ENCODE data around the gene ACOXL. TPM values are rescaled to one million over a fixed set of nuclear protein-coding genes. Genes with fewer than 3 reads are reported as not detected.

Gene ACOXL
- total and polyA plus RNA-seq, 5 donors from 2014 or later, result 0.17 TPM; not detected in 4

- no peak overlapping the region for H3K27ac ChIP-seq (ENCODE audit: insufficient read depth, low read length, poor library complexity, severe bottlenecking)
- no peaks in the 10 kb centered on the region for H3K36me3 ChIP-seq (ENCODE audit: control insufficient read depth, insufficient read depth, low read length)
- no peaks in the 10 kb centered on the region for H3K4me1 ChIP-seq (ENCODE audit: control insufficient read depth, insufficient read depth, low read length, poor library complexity, severe bottlenecking)
- ATAC-seq (ENCODE audit: low read depth in 2 of 2), result no peak
- Mint-ChIP-seq H3K27me3 (peaks cover 28% of the 10 kb centered on the region), H3K36me3 (peaks cover 4% of the 10 kb centered on the region), H3K27ac (no peak overlapping the region), H3K4me3 (no peak overlapping the region), H3K4me1 (peaks cover 0 to 8% (median 2%) of the 10 kb centered on the region in 4 donors), H3K9me3 (peaks cover 0 to 20% (median 5%) of the 10 kb centered on the region in 7 donors)
- H3K27me3 ChIP-seq (ENCODE audit: control insufficient read depth, insufficient read depth, low read length), result peaks cover 7% of the 10 kb centered on the region
- H3K4me3 ChIP-seq (ENCODE audit: low read depth, low read length), result no peak overlapping the region
- no peak for DNase-seq
- peaks cover 9 to 11% of the 10 kb centered on the region in 2 experiments for H3K9me3 ChIP-seq (ENCODE audit: control insufficient read depth in 2 of 2, low read length in 2 of 2)
Measured at GRCh38 chr2:110823165-110823564, 90.8 kb downstream of the ACOXL start.

GRCh38 chr2:110827511-110827910 lies 95.1 kb downstream of the ACOXL start:
- peaks cover 9 to 11% of the 10 kb centered on the region in 2 experiments for H3K9me3 ChIP-seq (ENCODE audit: control insufficient read depth in 2 of 2, low read length in 2 of 2)
- H3K36me3 ChIP-seq (ENCODE audit: control insufficient read depth, insufficient read depth, low read length), result no peaks in the 10 kb centered on the region
- ATAC-seq (ENCODE audit: low read depth in 2 of 2) (no peak), DNase-seq (no peak)
- no peak overlapping the region for H3K4me3 ChIP-seq (ENCODE audit: low read depth, low read length)
- H3K4me1 ChIP-seq (ENCODE audit: control insufficient read depth, insufficient read depth, low read length, poor library complexity, severe bottlenecking), result no peaks in the 10 kb centered on the region
- peaks cover 4% of the 10 kb centered on the region for H3K36me3 Mint-ChIP-seq
- H3K4me3 Mint-ChIP-seq, result no peak overlapping the region
- peaks cover 0 to 5% (median 1%) of the 10 kb centered on the region in 4 donors for H3K4me1 Mint-ChIP-seq
- peak overlapping the region in 1 of 3 donors; percentile 5 for H3K27ac Mint-ChIP-seq
- peaks cover 17% of the 10 kb centered on the region for H3K27me3 Mint-ChIP-seq
- no peak overlapping the region for H3K27ac ChIP-seq (ENCODE audit: insufficient read depth, low read length, poor library complexity, severe bottlenecking)
- H3K9me3 Mint-ChIP-seq, result peaks cover 0 to 20% (median 5%) of the 10 kb centered on the region in 7 donors
- peaks cover 7% of the 10 kb centered on the region for H3K27me3 ChIP-seq (ENCODE audit: control insufficient read depth, insufficient read depth, low read length)

GRCh38 chr2:110828330-110828729 lies 96.0 kb downstream of the ACOXL start:
- H3K4me3 ChIP-seq (ENCODE audit: low read depth, low read length), result no peak overlapping the region
- Mint-ChIP-seq H3K27me3 (peaks cover 22% of the 10 kb centered on the region), H3K4me1 (peaks cover 0 to 5% (median 1%) of the 10 kb centered on the region in 4 donors), H3K27ac (no peak overlapping the region), H3K36me3 (peaks cover 4% of the 10 kb centered on the region), H3K4me3 (no peak overlapping the region), H3K9me3 (peaks cover 0 to 20% (median 5%) of the 10 kb centered on the region in 7 donors)
- ATAC-seq (ENCODE audit: low read depth in 2 of 2) (no peak), DNase-seq (no peak)
- peaks cover 7% of the 10 kb centered on the region for H3K27me3 ChIP-seq (ENCODE audit: control insufficient read depth, insufficient read depth, low read length)
- no peaks in the 10 kb centered on the region for H3K4me1 ChIP-seq (ENCODE audit: control insufficient read depth, insufficient read depth, low read length, poor library complexity, severe bottlenecking)
- H3K36me3 ChIP-seq (ENCODE audit: control insufficient read depth, insufficient read depth, low read length), result no peaks in the 10 kb centered on the region
- no peak overlapping the region for H3K27ac ChIP-seq (ENCODE audit: insufficient read depth, low read length, poor library complexity, severe bottlenecking)
- peaks cover 9 to 11% of the 10 kb centered on the region in 2 experiments for H3K9me3 ChIP-seq (ENCODE audit: control insufficient read depth in 2 of 2, low read length in 2 of 2)

- DNase-seq (no peak), ATAC-seq (ENCODE audit: low read depth in 2 of 2) (no peak)
- Histone ChIP-seq H3K4me3 (ENCODE audit: low read depth, low read length) (no peak overlapping the region), H3K4me1 (ENCODE audit: control insufficient read depth, insufficient read depth, low read length, poor library complexity, severe bottlenecking) (no peaks in the 10 kb centered on the region), H3K9me3 (ENCODE audit: control insufficient read depth in 2 of 2, low read length in 2 of 2) (peaks cover 5 to 6% of the 10 kb centered on the region in 2 experiments), H3K27me3 (ENCODE audit: control insufficient read depth, insufficient read depth, low read length) (peaks cover 5% of the 10 kb centered on the region), H3K36me3 (ENCODE audit: control insufficient read depth, insufficient read depth, low read length) (no peaks in the 10 kb centered on the region), H3K27ac (ENCODE audit: insufficient read depth, low read length, poor library complexity, severe bottlenecking) (no peak overlapping the region)
- Mint-ChIP-seq H3K27me3 (peaks cover 16% of the 10 kb centered on the region), H3K4me3 (no peak overlapping the region), H3K36me3 (no peaks in the 10 kb centered on the region), H3K4me1 (peaks cover 0 to 5% (median 1%) of the 10 kb centered on the region in 4 donors), H3K27ac (no peak overlapping the region), H3K9me3 (peaks cover 0 to 10% (median 3%) of the 10 kb centered on the region in 7 donors)
Measured at GRCh38 chr2:110829413-110830146, 97.2 kb downstream of the ACOXL start.

GRCh38 chr2:110832740-110833139 lies 100.4 kb downstream of the ACOXL start:
- ATAC-seq (ENCODE audit: low read depth in 2 of 2) (no peak), DNase-seq (no peak)
- peaks cover 5% of the 10 kb centered on the region for H3K27me3 ChIP-seq (ENCODE audit: control insufficient read depth, insufficient read depth, low read length)
- Mint-ChIP-seq H3K36me3 (no peaks in the 10 kb centered on the region), H3K27ac (no peak overlapping the region), H3K27me3 (peaks cover 7% of the 10 kb centered on the region), H3K4me3 (no peak overlapping the region), H3K9me3 (no peaks in the 10 kb centered on the region), H3K4me1 (no peaks in the 10 kb centered on the region)
- no peaks in the 10 kb centered on the region for H3K4me1 ChIP-seq (ENCODE audit: control insufficient read depth, insufficient read depth, low read length, poor library complexity, severe bottlenecking)
- H3K36me3 ChIP-seq (ENCODE audit: control insufficient read depth, insufficient read depth, low read length), result no peaks in the 10 kb centered on the region
- H3K4me3 ChIP-seq (ENCODE audit: low read depth, low read length), result no peak overlapping the region
- H3K27ac ChIP-seq (ENCODE audit: insufficient read depth, low read length, poor library complexity, severe bottlenecking), result no peak overlapping the region
- H3K9me3 ChIP-seq (ENCODE audit: control insufficient read depth in 2 of 2, low read length in 2 of 2), result no peaks in the 10 kb centered on the region

GRCh38 chr2:110834134-110834827 lies 101.9 kb downstream of the ACOXL start:
- Histone ChIP-seq H3K27ac (ENCODE audit: insufficient read depth, low read length, poor library complexity, severe bottlenecking) (no peak overlapping the region), H3K36me3 (ENCODE audit: control insufficient read depth, insufficient read depth, low read length) (no peaks in the 10 kb centered on the region), H3K4me3 (ENCODE audit: low read depth, low read length) (no peak overlapping the region), H3K4me1 (ENCODE audit: control insufficient read depth, insufficient read depth, low read length, poor library complexity, severe bottlenecking) (no peaks in the 10 kb centered on the region), H3K27me3 (ENCODE audit: control insufficient read depth, insufficient read depth, low read length) (peaks cover 4% of the 10 kb centered on the region), H3K9me3 (ENCODE audit: control insufficient read depth in 2 of 2, low read length in 2 of 2) (no peaks in the 10 kb centered on the region)
- ATAC-seq (ENCODE audit: low read depth in 2 of 2) (no peak), DNase-seq (no peak)
- Mint-ChIP-seq H3K4me1 (no peaks in the 10 kb centered on the region), H3K9me3 (no peaks in the 10 kb centered on the region), H3K27me3 (peaks cover 7% of the 10 kb centered on the region), H3K27ac (peak overlapping the region in 1 of 3 donors; percentile 5), H3K36me3 (peaks cover 3% of the 10 kb centered on the region), H3K4me3 (no peak overlapping the region)

GRCh38 chr2:110836671-110837070 lies 104.3 kb downstream of the ACOXL start:
- H3K27ac Mint-ChIP-seq, result no peak overlapping the region
- H3K36me3 Mint-ChIP-seq, result peaks cover 3% of the 10 kb centered on the region
- DNase-seq (no peak), ATAC-seq (ENCODE audit: low read depth in 2 of 2) (no peak)
- no peaks in the 10 kb centered on the region for H3K27me3 ChIP-seq (ENCODE audit: control insufficient read depth, insufficient read depth, low read length)
- H3K4me3 ChIP-seq (ENCODE audit: low read depth, low read length), result no peak overlapping the region
- no peaks in the 10 kb centered on the region for H3K36me3 ChIP-seq (ENCODE audit: control insufficient read depth, insufficient read depth, low read length)
- H3K27ac ChIP-seq (ENCODE audit: insufficient read depth, low read length, poor library complexity, severe bottlenecking), result no peak overlapping the region
- peaks cover 17% of the 10 kb centered on the region for H3K27me3 Mint-ChIP-seq
- H3K4me3 Mint-ChIP-seq, result no peak overlapping the region
- H3K4me1 Mint-ChIP-seq, result no peaks in the 10 kb centered on the region
- H3K9me3 ChIP-seq (ENCODE audit: control insufficient read depth in 2 of 2, low read length in 2 of 2), result no peaks in the 10 kb centered on the region
- no peaks in the 10 kb centered on the region for H3K9me3 Mint-ChIP-seq
- no peaks in the 10 kb centered on the region for H3K4me1 ChIP-seq (ENCODE audit: control insufficient read depth, insufficient read depth, low read length, poor library complexity, severe bottlenecking)
